NCI-H526 treated with DMSO at 0.1 percent for 48 hours (cell line): ENCODE results near the gene GTF2IRD1.
"Not testable (repeated sequence)": the region's sequence is repeated elsewhere in the genome, so short reads cannot be mapped to it uniquely, and the experiment has no call there.

Experiments used
- DNase-seq: peaks from one replicate; lab custom pipeline; 2025; lab: John Stamatoyannopoulos, UW

The GTF2IRD1 gene

DNA sequence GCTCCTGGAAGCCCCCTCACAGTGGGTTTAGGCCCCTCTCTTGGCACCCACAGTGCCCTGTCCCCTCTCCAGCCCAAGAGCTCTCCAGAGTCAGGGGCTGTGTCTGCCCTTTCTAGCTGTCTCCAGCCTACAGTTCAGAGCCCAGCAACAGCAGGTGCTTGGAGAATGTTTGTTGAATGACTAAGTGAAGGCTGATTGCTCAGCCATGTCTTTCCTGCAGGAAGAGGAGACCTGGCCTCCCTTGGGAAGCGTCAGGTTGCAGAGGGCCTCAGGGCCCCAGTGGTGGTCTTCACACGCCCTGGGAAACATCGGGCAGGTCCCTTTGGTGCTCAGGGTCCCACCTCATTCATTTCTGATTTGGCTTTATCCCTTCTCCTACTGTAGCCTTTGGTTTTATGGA lies 62.5 kb downstream of the GTF2IRD1 start:
- DNase-seq, result no peak

DNA sequence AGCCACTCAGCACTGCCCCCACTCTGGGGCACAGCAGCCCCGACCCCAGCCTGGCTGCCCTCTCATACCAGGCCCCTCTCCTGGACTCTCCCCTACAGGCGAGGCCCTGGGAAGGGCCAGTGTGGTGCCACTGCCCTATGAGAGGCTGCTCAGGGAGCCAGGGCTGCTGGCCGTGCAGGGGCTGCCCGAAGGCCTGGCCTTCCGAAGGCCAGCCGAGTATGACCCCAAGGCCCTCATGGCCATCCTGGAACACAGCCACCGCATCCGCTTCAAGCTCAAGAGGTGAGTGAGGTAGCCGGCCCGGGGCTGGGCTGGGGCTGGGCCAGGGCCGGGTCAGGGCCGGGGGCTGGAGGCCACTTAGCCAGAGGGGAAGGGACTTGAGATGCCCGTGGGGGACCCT lies 64.3 kb downstream of the GTF2IRD1 start:
- no peak for DNase-seq

DNA sequence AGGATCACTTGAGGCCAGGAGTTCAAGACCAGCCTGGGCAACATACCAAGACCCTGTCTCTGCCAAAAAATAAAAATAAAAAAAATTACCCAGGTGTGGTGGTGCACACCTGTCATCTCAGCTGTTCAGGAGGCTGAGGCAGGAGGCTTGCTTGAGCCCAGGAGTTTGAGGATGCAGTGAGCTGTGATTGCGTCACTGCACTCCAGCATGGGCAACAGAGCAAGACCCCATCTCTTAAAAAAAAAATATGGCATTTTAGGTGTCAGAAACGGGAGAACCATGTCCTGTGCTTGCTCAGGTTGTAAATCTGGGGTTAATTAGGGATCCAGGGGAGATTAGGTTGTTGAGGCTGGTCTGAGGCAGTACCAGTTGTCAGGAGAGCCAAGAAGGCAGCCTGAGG lies 64.9 kb downstream of the GTF2IRD1 start:
- DNase-seq, result no peak

DNA sequence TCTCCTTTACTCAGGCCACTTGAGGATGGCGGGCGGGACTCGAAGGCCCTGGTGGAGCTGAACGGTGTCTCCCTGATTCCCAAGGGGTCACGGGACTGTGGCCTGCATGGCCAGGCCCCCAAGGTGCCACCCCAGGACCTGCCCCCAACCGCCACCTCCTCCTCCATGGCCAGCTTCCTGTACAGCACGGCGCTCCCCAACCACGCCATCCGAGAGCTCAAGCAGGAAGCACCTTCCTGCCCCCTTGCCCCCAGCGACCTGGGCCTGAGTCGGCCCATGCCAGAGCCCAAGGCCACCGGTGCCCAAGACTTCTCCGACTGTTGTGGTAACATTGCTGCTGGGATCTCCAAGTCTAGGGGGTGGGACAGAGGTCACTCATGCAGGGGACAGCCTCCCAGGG lies 65.7 kb downstream of the GTF2IRD1 start:
- DNase-seq, result no peak

DNA sequence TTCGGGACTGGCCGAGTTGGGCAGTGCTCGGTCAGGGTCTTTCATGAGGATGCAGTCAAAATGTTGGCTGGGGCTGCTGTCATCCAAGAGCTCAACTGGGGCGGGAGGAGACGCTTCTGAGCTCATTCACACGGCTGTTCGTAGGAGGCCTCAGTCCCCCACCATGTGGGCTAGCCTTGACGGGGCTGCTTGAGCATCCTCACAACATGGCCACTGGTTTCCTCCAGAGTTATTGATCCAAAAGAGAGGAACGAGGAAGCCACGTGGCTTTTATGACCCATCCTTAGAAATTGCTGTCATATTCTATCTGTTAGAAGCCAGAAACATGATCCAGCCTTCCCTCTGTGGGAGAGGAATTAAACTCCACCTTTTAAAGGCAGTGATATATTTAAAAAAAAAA lies 68.1 kb downstream of the GTF2IRD1 start:
- no peak for DNase-seq

DNA sequence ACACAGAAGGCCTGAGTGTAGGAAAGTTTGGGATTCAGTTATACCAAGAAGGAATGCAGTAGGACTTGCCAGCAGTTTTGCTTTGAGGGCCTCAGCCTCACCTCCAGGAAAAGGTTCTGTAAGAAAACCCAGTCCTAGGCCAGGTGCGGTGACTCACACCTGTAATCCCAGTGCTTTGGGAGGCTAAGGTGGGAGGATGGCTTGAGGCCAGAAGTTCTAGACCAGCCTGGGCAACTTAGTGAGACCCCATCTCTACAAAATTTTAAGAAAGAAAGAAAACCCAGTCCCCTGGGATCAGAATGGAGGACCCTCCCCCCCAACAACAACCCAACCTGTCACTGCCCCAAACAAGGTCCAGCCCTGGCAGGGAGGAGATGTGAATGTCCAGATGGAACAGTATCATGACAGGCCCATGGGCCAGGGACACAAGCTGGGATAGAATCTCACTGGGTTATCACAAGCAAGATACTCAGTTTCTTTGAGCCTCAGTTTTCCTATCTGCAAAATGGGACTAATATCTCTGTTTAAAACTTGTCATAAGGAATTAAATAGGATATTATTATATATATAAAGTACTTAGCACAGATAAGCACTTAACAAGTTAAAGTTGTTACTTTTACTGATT lies 68.7 kb downstream of the GTF2IRD1 start:
- no peak for DNase-seq

DNA sequence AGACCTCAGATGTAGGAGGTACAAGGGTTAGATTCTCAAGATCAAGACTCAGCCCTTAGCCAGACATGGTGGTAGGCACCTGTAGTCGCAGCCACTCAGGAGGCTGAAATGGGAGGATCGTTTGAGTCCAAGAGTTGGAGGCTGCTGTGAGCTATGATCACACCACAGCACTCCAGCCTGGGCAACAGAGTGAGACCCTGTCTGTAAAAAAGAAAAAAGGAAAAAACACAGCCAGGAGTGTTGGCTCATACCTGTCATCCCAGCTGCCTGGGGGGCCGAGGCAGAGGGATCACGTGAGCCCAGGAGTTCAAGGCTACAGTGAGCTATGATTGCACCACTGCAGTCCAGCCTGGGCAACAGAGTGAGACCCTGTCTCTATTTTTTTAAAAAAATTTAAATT lies 69.3 kb downstream of the GTF2IRD1 start:
- no peak for DNase-seq

DNA sequence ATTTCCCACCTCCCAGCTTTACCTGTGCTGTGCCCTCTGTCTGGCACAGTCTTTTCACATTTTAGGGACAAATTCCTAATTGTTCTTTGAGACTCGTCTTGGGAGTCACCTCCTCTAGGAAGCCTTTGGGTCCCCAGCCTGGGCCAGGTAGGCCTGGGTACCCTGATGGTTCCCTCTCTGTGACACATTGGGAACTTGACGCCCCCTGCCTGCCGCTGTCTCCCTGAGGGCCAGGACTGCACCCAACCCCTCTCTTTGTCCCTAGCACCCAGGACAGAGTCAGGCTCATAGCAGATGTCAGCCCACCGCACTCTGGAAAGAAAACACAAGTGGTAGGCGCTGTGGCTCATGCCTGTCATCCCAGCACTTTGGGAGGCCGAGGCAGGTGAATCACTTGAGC lies 71.4 kb downstream of the GTF2IRD1 start:
- no peak for DNase-seq

DNA sequence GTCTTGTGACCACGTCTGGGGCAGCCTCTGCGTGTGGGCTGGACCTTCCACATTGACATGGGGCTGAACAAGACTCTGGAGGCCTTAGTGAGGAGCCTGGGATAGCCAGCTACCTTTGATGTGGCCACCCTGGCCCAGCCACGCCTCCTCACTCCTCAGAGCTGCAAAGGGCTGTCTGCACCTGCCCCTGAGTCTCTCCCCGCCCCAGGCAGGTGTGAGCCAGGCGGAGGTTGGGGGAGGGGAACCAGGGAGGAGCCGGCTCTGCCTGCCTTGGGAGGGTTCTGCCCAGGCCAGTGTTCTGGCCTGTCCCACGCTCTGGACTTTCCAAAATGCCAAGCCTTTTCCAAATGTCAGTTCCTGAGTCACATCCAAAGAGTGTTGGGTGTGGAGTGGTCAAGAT lies 72.2 kb downstream of the GTF2IRD1 start:
- DNase-seq, result peak; percentile 72

DNA sequence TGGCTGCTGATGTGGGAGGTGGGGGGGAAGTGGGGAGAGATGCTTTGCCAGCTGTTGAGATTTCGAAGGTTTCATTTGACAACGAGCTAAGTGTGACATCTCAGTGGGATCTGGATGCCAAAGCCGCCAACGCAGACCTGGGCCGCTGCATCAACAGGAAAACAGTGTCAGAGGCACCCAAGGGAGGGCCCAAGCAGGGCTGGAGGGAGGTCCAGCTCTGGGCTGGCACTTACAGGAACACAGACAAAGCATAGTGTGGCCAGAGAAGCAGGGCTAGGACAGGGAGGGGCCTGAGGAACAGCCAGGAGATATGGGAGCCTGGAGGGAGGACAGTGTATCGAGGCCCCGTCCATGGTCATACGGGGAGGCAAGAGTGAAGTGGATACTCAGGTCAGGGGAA lies 73.1 kb downstream of the GTF2IRD1 start:
- DNase-seq, result no peak

DNA sequence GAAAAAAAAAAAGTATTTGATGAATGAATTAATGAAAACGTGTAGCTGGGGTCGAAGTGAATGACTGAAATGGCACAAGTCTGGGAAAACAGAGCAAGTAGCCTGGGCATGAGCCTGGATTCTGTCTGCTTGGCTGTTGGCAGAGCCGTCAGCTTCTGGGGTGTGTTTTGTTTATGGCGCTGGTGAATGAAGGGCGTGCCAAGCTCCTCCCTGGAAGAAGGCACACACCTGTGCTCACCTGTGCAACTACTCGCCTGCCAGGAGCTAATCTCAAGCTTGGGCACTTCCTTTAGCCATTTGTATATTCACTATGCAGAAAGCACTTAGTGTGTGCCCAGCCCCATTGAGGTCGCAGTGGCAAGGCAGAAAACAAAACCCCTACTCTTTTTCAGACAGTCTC lies 74.1 kb downstream of the GTF2IRD1 start:
- no peak for DNase-seq

DNA sequence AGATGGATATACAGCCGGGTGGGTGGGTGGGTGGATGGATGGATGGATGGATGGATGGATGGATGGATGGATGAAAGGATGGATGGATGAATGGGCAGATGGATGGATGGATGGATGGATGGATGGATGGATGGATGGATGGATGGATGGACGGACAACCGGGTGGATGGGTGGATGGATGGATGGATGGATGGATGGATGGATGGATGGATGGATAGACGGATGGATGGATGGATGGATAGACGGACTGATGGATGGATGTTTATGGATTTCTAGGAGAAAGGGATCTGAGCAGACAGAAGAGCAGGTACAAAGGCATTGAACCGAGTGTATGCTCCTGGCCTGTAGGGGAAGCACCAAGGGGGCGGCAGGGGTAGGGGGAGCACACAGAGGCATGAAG lies 75.1 kb downstream of the GTF2IRD1 start:
- not testable (repeated sequence) for DNase-seq

DNA sequence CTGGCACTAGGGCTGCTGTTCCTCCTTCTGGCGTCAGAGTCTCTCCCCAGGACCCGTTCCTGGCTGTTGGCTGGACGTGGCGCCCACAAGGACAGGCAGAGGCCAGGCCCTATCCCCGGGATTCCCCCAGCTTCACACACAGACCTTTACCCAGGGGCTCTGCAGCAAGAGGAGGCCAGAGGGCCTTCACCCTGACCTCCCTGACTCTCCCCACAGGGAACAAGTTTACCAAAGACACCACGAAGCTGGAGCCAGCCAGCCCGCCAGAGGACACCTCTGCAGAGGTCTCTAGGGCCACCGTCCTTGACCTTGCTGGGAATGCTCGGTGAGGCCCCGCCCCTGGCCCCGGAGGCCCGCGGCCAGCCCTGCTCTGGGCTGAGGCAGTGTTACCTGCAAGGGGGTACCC lies 82.2 kb downstream of the GTF2IRD1 start:
- DNase-seq, result no peak

DNA sequence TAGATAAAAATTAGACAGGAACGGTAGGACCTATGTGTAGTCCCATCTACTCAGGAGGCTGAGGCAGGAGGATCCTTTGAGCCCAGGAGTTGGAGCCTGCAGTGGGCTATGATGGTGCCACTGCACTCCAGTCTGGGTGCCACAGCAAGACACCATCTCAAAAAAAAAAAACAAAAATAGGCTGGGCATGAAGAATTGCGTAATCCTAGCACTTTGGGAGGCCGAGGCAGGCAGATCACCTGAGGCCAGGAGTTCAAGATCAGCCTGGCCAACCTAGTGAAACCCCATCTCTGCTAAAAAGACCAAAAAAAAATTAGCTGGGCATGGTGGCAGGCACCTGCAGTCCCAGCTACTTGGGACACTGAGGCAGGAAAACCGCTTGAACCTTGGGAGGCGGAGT lies 88.2 kb downstream of the GTF2IRD1 start:
- DNase-seq, result not testable (repeated sequence)

DNA sequence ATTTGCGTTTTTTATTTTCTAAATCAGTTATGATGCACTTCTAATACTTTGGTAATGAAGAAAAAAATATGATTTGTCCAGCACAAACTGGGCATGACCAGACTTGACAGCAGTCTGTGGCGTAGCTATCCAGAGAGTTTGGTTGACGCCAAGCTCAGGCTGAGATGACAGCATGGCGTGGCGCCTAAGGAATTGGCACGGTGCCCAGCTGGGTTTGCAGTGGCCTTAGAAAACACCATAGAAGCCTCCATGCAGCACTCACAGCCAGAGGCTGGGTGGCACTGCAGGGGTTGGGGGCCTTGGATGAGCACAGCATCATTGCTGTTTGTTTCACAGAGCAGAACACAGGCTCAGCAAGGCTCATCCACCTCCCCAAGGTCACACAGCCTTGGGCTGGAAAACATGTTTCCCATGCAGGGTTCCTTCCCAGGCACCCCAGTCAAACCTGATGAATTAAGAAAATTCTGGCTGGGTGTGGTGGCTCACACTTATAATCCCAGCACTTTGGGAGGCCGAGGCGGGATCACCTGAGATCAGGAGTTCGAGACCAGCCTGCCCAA lies 88.9 kb downstream of the GTF2IRD1 start:
- no peak for DNase-seq

DNA sequence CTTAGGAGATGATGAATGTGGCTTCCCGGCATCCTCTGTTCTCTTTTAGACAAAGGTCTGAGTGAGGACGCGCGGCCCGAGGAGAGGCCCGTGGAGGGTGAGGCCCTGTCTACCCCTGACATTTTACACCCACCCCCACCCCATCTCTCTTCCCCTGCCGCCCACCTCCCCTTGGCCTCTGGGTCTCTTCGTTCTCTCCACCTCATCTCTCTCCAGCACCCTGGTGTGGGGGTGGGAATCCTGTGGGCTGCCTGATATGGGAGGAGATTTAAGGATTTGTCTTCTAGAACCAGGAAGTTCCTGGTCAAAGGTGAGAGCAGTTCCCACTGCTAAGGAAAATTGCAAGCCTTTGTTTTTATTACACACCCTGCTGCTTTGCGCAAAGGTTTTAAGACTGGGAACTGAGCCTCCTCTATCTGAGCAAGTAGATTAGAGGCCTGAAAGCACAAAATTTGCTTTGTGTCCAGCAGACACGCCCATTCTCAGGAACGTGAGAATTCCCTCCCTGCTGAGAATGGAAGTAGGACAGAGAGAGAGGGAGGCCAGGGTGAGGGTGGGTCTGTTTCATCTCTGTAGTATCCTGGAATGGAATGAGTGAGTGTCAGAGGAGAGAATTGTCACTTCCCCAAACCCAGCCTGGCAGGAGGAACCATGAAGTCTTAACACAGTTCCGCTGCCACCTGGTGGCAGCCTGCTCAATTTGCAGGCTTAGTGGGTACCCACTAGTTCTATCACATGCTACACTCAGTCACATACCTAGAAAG lies 91.2 kb downstream of the GTF2IRD1 start:
- peak; percentile 19 for DNase-seq

DNA sequence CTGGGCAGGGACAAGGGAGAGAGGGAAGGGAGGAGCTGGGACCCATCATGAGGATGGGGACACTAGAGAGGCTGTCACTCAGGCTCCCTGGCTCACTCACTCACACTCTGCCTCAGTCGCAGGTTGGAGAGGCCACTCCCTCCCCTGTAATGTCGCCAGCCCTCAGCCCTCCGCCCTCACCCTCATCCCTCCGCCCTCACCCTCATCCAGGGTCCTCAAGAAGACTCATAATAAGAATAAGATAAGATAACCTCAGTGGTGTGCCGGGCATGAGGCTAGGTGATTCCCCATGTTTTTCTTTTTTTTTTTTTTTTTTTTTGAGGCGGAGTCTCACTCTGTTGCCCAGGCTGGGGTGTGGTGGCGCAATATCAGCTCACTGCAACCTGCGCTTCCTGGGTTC lies 92.2 kb downstream of the GTF2IRD1 start:
- no peak for DNase-seq

DNA sequence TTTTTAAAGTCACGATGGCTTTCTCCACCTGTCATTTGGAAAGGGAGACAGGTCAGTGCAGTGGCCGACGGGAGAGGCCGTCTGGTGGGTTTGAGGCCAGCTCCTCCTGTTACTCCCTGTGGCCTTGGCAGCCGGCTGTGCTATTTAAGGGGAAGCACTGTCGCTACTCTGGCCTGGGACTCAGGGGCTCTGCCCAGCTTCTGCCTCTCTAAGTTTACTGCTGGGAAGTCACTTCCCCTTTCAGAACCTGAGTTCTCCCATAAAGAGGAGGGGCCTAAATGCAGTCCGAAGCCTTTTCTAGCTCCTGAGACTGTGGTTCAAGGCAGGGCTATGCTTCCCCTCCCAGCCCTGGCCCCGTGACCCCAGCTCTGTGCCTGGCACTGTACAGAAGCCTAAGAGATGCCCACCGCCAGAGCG lies 99.9 kb downstream of the GTF2IRD1 start:
- not testable (repeated sequence) for DNase-seq

DNA sequence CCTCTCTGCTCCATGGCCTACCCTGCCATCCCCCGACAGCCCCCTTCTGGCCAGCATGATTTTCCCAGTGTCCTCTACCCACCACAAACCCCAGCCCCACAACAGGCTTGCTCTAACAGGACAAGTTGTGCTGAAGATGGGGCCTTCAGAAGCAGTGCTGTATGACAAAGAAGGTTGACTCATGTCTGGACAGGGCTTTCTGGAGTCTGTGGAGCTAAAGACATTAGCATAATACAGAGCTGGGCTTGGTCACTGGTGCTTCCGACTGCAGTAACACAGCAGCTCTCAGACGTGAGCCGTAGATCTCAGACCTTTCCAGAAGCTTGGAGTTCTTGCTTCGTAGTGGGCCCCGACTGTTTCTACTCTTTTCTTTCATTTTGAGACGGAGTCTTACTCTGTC lies 100.5 kb downstream of the GTF2IRD1 start:
- DNase-seq, result no peak

DNA sequence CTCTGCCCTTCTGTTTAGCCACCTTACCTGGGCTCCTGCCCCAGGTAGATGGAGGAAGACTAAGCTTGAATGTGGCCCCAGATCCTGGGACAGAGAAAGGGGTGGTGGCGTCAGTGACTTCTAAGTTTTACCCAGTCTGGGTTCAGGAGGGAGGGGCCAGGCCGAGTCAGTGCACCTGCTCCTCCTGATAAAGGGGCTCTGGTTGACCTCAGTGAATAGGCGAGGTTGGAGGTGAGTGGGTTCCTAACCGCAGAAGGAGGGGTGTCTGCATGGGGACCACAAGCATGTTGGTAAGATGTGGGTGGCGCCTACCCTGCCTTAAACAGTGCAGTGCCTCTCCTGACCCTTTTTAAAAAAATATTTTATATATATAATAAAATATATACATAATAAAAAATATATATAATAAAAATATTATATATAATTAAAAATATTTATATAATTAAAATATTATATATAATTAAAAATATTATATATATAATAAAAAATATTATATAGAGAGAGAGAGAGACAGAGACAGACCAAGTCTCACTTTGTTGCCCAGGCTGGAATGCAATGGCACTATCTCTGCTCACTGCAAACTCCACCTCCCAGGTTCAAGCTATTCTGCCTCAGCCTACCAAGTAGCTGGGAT lies 106.5 kb downstream of the GTF2IRD1 start:
- no peak for DNase-seq

DNA sequence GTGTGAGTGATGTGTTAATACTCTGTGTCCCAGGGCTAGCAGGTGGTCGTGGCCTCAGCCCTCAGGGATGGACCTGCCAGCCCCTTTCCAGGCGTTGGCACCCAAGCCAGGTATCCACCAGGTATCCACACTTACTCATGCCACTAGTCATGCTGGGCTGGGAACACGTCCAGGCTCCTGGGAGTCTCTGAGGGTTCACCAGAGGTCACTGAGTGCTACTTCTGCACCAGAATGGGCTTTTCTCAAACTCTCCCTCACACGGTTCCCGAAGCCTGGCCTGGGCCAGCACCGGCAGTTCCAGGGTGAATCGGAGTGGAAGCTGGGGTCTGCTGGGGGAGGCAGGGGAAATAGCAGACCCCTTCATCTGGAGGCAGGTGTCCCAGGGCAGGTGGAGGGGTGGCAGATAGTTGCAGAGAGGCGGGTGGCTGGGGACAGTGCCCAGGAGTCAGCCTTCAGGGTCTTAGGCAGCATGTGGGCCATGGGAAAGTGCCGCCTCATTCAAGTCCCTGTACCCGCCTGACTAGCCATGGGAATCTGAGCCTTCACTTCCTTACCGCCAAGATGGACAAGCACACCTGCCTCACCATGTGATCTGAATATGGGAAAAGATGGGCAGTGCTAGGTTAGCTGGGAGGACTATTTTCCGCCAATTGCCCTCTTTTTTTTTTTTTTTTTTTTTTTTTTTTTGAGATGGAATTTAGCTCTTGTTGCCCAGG lies 108.3 kb downstream of the GTF2IRD1 start:
- no peak for DNase-seq

DNA sequence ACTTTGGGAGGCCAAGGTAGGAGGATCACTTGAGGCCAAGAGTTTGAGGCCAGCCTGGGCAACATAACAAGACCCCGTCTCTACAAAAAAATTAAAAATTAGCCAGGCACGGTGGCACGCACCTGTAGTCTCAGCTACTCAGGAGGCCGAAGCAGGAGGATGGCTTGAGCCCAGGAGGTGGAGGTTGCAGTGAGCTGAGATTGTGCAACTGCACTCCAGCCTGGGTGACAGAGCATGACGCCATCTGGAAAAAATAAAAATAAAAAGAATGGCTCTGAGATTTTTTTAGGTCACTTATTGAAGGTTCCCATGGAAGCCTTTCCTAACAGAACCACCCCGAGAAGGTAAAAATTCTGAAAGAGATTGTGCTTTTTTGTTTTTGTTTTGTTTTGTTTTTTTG lies 109.9 kb downstream of the GTF2IRD1 start:
- DNase-seq, result not testable (repeated sequence)

DNA sequence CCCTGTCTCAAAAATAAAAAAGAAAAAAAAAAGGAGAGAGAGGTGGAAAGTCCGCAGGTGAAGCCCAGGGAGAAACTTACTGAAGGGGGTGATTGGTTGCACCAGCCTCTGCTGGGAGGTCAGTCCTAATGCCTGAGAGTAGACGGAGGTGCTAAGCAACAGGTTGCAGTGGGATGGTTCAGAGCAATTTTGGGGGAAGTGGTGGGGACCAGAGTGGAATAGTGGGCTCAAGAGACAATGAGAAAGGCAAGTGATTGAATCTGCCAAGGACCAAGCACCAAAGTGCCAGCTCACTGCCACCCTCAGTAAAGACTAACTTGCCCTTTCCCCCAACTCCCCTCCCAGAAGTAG lies 113.6 kb downstream of the GTF2IRD1 start:
- no peak for DNase-seq
